Measurements from ENCODE around the gene SMARCB1. TPM values are rescaled to one million over a fixed set of nuclear protein-coding genes. Genes with fewer than 3 reads are reported as not detected.

The SMARCB1 gene
- total and polyA plus RNA-seq, 2 donors (not counting 3 experiments of a cell fraction or from before 2014, with no cell fraction given), result 113 to 148 TPM

- Histone ChIP-seq H3K9me3 (replicated peaks; ENCODE audit: control insufficient read depth, insufficient read depth, low read length) (no peaks in the 10 kb centered on the region), H3K27ac (ENCODE audit: insufficient read depth, low read depth, low read length) (no peak overlapping the region), H3K79me2 (ENCODE audit: control insufficient read depth, insufficient read depth, low read length) (no peaks in the 10 kb centered on the region), H3K4me2 (ENCODE audit: insufficient read depth, low read length) (no peak overlapping the region), H4K20me1 (replicated peaks; ENCODE audit: control insufficient read depth, extremely low read depth, insufficient read depth, low read length) (no peaks in the 10 kb centered on the region), H3K27me3 (ENCODE audit: control insufficient read depth in 2 of 2, insufficient read depth in 2 of 2, low read length in 2 of 2) (no peaks in the 10 kb centered on the region), H3K9me1 (replicated peaks; ENCODE audit: control insufficient read depth, extremely low read depth, insufficient read depth, low read length) (no peaks in the 10 kb centered on the region), H3K4me3 (replicated peaks in 1 of 3; ENCODE audit: insufficient read depth in 1 of 3, low read depth in 1 of 3, low read length in 3 of 3) (no peak overlapping the region), H3K36me3 (ENCODE audit: control insufficient read depth in 2 of 2, extremely low read depth in 1 of 2, insufficient read depth in 2 of 2, low read length in 2 of 2) (peaks cover 13 to 49% of the 10 kb centered on the region in 2 experiments), H3K4me1 (ENCODE audit: control insufficient read depth, extremely low read depth, insufficient read depth, low read length) (no peaks in the 10 kb centered on the region), H2AFZ (ENCODE audit: low read depth, low read length) (no peak overlapping the region), H3K9ac (replicated peaks; ENCODE audit: extremely low read depth, insufficient read depth, low read length) (no peak overlapping the region)
- TF ChIP-seq POLR2AphosphoS5 (IDR thresholded peaks at IDR 0.05; ENCODE audit: insufficient read depth, low read depth, low read length) (no peak), EZH2 (IDR thresholded peaks at IDR 0.05; ENCODE audit: borderline replicate concordance, low read depth, low read length, severe bottlenecking) (no peak), CTCF (IDR thresholded peaks at IDR 0.05; ENCODE audit: extremely low read depth in 1 of 2, insufficient read depth in 1 of 2, low read depth in 1 of 2, low read length in 2 of 2) (no peak), JUN (IDR thresholded peaks at IDR 0.05; ENCODE audit: borderline replicate concordance, insufficient read depth, insufficient read length, low read depth) (no peak), MAX (IDR thresholded peaks at IDR 0.05; ENCODE audit: insufficient read depth, insufficient read length) (no peak), FOS (IDR thresholded peaks at IDR 0.05; ENCODE audit: borderline replicate concordance, insufficient read depth, low read length) (no peak), POLR2A (IDR thresholded peaks at IDR 0.05; ENCODE audit: low read depth, low read length) (no peak), MYC (IDR thresholded peaks at IDR 0.05; ENCODE audit: low read depth, low read length) (no peak), GATA2 (IDR thresholded peaks at IDR 0.05; ENCODE audit: insufficient read depth, insufficient read length, low read depth, low read length) (no peak)
- BruUV-seq (replicated peaks), result no TSS peak
- ChIA-PET CTCF (interaction anchor here (1.3 kb wide), 1 partner anchor 28 kb away, joined by 4 read pairs; no protein-coding TSS in a partner anchor), POLR2A (no interaction called here)
- intact Hi-C loops (cut with micrococcal nuclease), result no loop called here
- no peak for DNase-seq (ENCODE audit: low read depth, low spot score)
- FAIRE-seq, result no peak
- dilution Hi-C loops (cut with MboI; ENCODE audit: extremely low pct_ligation_motif_present, low sequenced_read_pairs), result no loop called here
These were observed 35.4 kb downstream of the SMARCB1 start for GRCh38 chr22:23822101-23822671.

Data from endothelial cell of umbilical vein (primary cell).